Activated CD8-positive, alpha-beta memory T cell treated with anti-CD3 and anti-CD28 coated beads, Interleukin-2, amount 50 U/mL, for 24 hours (primary cell): Measurements from ENCODE around the gene IRF2BPL.
"Not testable (repeated sequence)": the region's sequence is repeated elsewhere in the genome, so short reads cannot be mapped to it uniquely, and the experiment has no call there.

Experiments
- DNase-seq: peaks from one replicate; pipeline ENCODE4 v3.0.0-alpha.2; 2020; ENCODE audit errors: extremely low read depth

Gene IRF2BPL

DNA sequence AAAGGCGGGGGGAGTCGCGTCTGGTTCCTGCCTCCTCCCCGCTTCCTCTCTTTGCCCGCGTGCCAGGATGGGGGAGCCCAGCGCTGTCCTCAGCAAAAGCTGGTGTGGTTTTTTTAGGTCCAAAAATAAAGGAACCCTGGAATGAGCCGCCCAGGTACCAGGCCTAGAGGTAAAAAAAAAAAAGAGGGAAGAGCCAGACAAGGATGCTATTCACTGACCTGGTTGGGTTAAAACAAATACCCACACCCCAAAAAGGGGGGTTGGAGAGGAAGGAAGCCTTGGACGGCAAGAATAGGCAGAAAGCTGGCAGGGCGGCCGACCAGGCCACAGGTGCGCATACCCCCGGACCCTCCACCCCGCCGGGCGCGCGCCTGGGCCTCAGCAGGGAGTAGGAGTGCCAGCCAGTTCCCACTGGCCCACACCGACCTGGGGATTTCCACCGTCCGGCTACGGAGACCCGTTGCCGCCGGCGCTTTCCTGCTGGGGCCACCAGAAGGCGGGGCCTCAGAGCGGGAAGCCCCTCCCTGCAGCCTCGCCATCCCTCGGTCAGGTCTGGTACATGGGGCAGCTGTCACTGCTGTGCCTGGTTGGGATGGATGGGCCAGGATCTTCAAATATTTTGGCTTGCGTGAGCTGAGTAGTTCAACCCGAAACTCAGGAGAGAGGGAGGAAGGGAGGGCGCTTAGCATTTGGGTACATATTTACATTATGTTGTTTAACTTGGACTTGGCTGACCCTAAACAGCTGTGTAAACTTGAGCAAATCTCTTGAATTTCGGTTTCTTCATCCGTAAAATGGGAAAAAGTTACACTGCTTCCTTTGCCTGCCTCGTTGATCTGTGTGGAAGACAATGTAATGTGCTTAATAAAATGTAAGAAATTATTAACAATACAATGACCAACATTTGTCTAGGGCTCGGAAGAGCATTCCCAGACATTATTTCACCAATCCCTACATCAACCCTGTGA lies 5.4 kb upstream of the IRF2BPL start:
- no peak for DNase-seq

DNA sequence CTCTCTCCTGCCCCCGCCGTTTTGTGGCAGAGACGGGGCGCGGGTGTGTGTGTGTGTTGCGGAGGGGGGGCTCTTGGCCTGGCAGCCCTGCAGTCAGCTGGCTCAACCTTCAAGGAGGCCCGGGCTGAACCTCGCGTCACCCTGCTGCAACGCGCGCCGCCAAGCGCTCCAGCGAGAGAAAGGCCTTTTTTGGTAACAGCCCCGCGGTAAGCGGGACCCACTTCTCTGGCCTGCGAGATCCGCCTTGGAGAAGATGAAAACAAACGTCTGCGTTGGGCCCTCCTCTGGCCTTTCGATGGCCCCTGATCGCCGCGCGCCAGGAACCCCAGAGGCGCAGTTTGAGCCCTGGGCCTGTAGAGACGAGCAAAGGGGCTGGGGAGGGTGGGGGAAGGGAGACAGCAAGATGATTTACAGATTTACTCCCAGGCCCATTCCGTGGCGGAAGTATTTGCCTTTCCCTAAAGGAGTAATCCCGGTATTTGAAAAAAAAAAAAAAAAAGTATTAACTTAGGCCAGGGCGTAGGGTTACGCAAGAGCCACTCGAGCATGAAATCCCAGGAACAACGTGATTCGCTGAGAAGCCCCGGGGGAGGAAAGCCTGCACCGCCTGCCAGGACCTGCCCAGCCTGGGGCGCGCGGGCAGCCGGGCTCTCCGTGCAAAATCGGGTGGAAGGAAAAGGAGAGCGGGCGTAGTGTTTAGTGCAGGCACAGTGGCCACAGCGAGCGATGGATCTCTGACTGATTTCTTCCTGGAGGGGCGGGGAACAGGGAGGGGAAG lies 4.5 kb upstream of the IRF2BPL start:
- DNase-seq: no peak

DNA sequence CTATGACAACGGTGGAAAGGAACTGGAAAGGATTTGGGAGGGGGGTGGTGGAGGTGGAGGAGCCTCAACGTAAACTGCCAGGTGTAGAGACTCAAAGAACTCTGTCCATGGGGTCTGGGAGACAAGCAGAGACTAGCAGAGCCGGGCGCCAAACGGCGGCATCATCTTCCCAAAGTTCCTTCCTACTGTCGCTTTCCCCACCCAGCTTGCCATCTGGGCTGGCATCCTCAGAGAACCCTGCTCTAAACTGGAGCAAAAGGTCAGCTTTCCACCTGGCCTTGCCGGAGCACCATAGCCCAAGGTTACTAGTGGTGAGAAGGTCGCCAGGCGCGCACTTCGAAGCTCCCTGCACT lies 4.0 kb upstream of the IRF2BPL start:
- no peak for DNase-seq

DNA sequence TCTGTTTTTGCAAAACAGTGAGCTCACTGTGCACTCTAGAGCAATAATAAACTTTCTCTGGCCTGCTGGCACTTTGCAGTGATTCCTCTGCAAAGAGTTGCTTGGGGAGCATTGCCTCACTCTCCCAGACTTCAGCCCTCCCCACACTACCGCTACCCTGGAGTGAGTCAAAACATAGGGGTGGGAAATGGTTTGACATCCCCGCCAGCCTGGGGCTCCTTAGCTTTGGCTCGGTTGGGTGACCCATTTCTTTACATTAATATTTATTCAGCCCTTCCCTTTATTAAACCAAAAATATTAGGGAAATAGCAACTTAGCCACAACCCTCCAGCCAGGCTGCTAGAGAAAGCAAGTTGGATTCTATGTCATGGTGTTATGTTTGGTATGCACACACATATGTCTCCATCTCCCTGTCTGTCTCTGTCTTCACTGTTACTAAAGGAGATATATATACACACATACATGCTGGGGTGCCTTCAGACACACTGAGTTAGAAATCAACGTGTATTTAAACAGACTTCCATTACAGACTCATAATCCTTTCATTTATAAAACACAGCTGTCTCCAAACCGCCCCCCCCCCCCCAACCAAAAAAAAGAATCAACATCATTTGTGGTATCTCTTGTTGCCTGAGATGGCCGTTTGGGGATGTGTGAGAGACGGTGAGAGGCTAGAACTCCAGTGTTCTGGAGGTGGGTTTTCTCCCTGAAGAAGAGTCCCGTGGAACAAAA lies 3.4 kb upstream of the IRF2BPL start:
- no peak for DNase-seq

DNA sequence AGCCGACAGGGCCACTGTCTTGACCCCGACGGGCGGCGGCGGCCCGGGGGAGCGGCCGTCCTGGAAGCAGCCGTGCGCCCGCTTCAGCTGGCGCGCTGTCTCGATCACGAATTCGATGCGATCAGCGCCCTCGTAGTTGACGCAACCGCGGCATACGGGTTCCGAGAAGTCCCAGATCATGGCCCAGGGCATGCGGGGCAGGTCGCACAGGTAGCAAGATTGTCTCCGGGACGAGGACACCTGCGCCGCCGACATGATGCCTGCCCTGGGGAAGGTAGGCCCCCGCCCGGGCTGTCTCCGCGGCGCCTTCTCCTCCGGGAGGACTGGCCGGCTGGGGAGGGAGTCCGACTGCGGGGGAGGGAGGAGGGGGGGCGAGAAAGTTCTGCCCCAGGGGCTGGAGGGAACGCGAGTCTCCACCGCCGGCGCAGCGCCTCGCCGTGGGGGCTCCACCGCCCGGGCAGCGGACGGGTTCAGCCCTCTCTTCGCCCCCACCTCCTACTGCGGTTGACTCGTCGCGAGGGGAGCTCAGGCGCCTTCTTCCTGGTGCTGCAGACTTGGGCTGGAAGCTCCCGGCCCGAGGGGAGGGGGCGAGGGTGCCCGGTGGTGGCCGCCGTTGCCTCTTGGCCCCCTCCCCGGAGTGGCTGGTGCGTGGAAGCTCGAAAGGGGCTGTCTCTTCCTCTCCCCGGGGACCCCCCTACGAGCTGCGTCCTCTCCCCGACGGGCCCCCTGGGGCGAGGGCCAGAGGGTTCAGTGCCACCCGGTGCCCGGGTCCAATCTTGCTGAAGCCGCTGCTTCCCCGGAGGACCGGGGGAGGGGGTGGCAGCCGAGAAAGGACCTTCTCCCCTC lies 747 bp downstream of the IRF2BPL start:
- no peak for DNase-seq

DNA sequence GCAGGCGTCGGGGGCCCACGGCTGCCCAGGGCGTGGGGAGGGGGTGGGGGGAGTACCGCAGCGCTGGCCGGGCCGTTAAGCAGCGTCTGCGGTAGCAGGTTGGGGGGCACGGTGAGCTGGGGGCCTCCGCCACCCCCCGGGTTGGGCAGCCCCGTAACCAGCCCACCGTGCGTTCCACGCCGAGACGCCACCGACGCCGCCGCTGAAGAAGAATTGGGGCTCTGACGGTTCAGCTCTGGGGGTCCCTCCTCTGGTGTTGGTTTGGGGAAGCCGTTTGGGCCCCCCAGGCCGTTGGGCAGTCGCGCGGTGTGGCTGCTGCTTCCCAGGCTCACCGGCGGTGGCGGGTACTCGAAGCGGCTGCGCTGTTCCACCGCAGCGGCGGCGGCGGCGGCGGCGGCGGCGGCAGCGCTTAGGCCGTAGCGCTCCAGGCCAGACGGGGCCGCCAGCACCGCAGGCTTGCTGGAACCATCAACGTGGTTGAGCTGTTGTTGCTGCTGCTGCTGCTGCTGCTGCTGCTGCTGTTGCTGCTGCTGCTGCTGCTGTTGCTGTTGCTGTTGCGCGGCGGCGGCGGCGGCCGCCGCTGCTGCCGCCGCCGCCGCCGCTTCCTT lies 1.5 kb downstream of the IRF2BPL start:
- DNase-seq: no peak

DNA sequence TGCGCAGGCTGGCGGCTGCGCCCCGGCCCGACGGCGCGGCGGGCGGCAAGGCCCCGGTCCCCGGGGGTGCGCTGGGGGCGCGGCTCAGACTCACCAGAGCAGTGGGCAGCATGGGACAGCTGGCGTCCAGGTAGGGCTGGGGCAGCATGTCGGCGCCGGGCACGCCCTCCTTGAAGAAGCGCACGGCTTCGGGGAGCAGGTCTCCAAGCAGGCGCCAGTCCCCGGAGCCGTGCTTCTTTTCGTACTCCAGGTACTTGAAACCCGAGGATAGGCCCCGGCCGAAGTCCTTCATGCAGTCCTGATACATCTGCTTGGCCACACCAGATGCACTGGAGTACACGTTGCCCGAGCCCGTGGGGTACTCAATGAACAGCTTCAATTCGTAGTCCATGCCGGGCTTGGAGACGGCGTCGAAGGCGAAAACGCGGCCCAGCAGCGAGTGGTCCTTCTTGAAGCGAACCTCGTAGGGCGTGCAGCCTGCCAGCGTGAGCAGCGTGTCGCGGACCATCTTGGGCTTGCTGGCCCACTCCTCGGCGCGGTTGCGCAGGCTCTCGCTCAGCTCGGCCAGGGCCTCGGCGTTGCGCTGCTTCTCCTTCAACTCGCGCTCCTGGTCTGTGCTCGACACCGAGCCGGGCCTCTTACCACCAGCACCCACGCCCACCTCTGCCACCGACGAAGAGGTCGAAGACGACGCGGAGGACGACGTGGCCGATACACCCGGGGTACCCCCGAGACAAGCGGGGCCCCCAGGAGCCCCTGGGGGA lies 2.2 kb downstream of the IRF2BPL start:
- DNase-seq: no peak

DNA sequence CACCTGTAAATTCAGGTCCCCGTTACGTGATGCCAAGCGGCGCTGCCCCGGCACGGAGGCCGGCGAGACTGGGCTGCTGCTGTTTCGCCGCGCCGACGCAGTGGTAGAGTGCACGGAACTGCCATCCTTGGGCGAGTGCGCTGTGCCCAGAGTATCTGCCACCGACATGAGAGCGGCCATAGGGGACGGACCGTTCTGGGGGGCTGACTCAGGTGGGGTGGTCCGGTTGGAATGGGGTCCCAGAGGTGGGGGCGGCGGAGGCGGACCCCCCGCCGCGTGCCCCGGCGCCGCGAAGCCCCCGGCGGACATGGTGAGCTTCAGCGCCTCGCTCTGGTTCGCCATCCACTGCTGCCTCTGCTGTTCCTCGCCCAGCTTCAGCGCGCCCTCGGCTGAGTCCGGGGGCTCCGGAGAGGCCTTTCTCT lies 2.8 kb downstream of the IRF2BPL start:
- no peak for DNase-seq

DNA sequence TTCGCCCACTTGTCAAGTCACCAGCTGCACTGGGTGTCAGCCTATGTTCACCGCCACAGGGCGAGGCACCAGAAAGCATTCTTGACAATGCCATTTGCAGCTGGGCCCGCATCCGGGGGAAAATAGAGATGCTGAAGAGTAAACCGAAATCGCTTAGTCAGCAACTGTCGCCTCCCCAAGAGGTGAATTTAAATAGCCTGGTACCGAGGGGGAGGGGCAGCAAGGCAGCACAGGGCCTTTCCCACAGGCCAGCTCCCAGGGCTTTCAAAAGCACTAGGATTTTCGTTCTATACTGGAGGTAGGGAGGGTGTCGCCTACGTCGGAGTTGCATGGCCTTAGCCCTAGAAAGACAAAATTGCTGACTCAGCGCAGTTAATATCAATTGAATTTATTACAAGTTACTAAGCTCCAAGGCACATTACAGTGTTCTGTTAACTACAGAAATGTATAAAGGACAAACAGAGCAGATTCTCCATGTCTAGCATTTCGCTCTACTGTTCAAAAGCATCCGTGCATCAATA lies 4.3 kb downstream of the IRF2BPL start:
- DNase-seq: no peak

DNA sequence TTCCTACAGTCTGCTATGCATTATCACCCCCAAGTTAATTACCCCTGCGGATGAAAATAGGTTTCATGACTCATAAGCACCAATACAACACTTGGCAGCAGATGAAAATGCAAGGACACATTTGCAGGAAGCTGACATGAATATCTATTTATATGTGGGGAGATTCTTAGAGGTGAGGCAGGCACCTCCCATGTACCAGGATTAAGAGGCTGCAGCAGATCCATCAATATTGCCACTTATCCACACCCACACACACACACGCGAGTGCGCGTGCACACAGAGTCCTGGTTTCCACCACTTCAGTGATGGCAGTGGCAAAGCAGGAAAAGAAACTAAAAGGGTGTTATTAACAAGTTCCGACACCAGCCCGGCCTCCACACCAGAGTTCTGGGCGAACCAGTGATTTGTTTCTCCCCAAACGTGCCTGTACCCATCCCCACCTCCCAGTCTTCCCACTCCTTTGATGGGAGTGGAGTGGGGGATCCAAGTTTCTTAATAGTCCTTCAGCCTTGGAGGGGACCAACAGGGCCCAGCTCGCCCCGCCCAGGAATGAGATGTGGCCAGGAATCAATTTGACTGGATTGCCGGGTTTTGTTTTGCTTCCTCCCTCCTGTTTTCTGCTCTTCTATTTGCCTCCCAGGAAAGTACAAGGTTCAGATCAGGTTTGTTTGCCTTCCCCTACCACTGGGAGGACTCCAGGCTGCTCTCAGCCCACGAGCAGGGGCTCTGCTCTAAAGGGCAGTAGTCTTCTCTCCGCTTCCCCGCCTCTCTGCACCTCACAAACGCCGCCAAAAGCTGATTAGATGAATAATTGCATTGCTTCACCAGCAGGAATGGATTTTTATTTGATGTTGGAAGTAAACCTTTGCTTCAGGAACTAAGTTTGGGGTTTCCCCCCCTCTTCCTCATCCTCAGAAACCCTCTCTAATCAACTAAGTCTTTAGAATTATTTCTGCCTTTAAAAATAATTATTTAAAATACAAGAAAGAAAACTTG lies 5.2 kb downstream of the IRF2BPL start:
- no peak for DNase-seq

DNA sequence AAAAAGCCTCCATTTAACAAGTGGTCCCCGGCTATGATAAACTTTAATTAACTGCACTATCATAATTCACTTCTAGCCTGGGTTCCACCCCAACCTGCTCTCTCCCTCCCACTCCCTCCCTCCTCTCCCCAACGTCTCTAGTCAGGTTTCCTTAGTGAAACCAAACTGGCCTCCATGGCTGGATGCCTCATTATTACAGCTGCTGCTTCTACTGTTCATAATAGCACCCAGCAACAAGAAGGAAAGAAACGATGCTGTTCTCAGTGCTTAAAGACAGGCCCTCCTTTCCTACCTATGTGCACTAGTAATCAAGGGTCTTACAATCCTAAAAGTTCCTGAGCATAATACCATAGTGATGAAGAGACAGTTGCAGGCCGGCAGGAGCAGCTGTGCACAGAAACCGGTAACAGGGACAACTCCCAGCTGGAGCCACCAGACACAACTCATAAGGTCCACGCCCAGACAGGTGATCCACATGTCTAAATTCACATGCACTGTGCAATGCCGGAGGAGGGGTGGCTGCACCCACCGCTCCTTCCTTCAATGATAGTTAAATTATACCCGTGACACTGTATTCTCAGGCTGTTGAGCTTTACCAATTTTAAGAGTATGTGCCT lies 6.2 kb downstream of the IRF2BPL start:
- DNase-seq: no peak

DNA sequence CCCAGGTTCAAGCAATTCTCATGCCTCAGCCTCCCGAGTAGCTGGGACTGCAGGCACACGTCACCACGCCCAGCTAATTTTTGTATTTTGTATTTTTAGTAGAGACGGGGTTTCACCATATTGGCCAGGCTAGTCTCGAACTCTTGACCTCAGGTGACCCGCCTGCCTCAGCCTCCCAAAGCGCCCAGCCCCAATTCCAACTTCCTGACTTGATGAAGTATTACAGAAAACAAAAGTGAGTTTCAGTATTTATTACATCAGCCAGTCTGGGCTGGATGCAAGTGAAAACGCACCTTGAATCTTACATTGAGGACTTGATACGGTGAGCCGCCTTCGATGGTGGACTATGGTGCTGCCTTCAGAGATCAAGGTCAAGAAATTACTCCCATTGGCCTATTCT lies 7.1 kb downstream of the IRF2BPL start:
- not testable (repeated sequence) for DNase-seq

DNA sequence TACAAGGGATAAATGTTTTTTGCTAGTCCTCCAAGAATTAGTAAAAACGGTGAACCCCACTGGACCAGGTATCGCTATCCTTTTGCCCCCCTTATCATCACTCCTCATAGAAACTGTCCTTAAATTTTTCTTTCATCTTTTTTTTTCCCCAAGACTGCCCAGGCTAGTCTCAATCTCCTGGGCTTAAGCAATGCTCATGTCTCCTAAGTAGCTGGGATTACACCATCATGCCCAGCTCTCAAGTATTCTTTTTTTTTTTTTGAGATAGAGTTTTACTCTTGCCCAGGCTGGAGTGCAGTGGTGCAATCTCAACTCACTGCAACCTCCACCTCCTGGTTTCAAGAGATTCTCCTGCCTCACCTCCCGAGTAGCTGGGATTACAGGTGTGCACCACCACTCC lies 9.7 kb downstream of the IRF2BPL start:
- no peak for DNase-seq

DNA sequence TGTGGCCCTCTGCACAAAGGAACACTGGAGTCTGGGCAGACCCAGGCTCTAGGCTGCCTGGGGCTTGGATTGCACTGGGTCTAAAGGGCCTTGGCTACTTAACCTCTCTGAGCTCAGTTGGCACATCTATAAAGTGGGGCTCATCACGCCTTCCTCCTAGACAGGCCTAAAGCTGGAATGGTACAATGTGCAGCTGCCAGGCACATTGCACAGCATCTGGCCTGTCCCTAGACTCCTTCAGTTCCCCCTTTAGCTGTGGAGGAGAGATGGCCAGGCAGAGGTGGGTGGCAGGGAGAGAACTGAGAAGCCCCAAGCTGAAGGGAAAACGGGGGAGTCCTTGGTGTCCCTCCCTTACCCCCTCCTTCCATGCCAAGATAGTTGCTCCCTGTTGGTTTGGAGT lies 10.8 kb downstream of the IRF2BPL start:
- DNase-seq: no peak

DNA sequence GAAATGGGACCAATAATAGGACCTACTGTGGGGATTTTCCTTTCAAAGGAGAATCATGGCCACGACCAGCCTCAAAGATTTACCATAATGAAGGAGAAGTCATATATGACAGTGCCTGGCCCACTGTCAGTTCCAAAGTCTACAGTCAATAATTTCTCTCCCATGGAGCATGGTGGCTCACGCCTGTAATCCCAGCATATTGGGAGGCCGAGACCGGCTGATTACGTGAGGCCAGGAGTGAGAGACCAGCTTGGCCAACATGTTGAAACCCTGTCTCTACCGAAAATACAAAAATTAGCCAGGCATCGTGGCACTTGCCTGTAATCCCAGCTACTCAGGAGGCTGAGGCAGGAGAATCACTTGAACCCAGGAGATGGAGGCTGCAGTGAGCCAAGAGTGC lies 13.8 kb downstream of the IRF2BPL start:
- DNase-seq: no peak

DNA sequence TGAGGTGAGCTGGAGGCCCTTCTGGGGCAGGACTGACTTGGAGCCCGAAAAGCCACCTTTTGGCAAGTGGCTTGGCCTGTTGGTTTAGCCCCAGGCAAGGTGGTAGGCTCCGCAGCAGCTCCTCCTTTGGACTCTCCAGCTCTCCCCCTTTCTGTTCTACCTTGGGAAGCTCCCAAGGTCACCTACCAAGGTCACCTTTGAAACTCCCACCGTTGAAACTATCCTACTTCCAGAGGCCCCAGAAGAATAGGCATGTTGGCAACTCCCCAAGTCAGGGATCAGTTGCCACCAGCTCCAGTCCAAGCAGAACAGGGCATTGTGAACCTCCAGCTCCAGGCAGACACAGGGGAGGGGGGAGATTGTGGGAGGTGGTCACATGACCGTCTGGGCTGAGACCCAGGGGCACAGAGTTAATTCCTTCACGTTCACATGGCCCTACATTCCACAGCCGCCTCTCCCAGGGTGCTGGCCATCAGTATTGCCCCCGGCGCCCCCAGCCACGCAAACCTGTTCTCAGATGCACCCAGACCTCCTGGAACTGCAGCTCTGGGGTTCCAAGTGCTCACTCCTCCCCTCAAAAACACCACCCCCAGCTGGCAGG lies 14.4 kb downstream of the IRF2BPL start:
- no peak for DNase-seq

DNA sequence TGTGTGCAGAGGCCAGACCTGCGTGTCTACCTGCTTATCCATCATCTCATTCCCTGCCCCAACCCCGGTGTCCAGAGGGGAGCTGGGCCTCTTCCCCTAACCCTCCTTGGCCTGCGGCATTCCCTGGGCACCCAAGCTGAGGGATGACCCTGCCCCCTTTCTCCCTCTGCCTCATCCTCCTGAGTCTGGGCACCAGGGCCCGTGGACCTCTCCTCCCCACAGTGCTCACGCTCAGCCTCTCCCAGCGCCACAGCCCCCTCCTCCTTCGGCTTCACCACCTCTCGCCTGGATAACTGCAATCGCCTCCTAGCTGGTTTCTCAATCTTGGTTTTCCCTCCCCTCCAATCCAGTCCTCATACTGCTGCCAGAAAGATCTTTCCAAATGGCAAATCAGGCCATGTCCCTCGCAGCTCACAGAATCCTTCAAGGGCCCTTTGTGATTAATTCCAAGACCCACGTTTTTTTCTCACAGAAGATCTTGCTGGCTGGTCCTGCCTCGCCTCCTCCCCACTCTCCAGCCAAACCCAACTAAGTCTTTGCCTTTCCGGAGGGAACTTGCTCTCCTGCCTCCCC lies 16.2 kb downstream of the IRF2BPL start:
- DNase-seq: no peak

DNA sequence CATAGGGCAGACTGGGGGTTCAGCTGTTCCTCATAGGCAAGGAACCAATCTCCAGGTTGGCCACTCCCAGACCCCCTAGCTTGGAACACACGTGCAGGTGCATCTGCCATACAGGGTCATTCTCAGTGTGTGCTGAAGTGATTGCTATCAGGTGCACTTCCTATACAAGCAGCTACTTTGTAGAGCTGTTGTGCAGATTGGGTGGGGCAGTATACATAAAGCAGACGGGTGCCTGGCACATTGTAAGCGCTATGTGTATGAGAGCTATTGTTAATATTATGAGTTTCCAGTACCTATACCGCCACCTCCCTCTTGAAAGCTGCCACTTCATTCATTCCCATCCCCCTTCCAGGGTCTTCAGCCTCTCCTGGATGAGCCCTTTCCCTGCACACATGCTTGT lies 17.3 kb downstream of the IRF2BPL start:
- no peak for DNase-seq
